ENCODE results near the gene ANKLE1. TPM values are rescaled to one million over a fixed set of nuclear protein-coding genes. Genes with fewer than 3 reads are reported as not detected.
A peak's percentile ranks its signal among the peaks of the same experiment; 100 is the strongest.

The ANKLE1 gene
- total RNA-seq, 1 donor from 2014 or later: 4.9 TPM

- Mint-ChIP-seq H3K4me3 (no peak overlapping the region), H3K4me1 (peaks cover 9% of the 10 kb centered on the region), H3K9me3 (no peaks in the 10 kb centered on the region), H3K36me3 (ENCODE audit: low read depth) (no peaks in the 10 kb centered on the region), H3K27ac (ENCODE audit: unreplicated experiment) (no peak overlapping the region), H3K27me3 (ENCODE audit: low read depth) (peaks cover 20% of the 10 kb centered on the region)
- DNase-seq (ENCODE audit: low read depth, low spot score): no peak
- no peak for TF ChIP-seq CTCF (conservative IDR thresholded peaks at IDR 0.05)
Measured at GRCh38 chr19:17285415-17286135, 3.9 kb downstream of the ANKLE1 start.

DNA sequence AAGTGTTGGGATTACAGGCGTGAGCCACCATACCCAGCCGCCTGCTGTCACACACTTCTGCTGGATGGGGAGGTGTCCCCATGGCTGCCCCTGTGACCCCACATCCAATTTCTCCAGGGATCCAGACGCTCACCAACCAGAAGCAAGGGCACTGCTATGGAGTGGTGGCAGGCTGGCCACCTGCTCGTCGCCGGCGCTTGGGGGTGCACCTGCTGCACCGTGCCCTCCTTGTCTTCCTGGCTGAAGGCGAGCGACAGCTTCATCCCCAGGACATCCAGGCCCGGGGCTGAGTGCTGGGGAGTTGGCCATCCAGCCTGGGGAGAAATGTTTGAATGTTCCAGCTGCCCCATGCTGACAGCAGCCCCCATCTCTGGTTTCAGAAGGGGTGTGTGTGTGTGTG, 4.6 kb downstream of the ANKLE1 start:
- no peak for TF ChIP-seq CTCF (conservative IDR thresholded peaks at IDR 0.05)
- no peak for DNase-seq (ENCODE audit: low read depth, low spot score)
- no peaks in the 10 kb centered on the region for H3K9me3 Mint-ChIP-seq
- no peaks in the 10 kb centered on the region for H3K36me3 Mint-ChIP-seq (ENCODE audit: low read depth)
- H3K27ac Mint-ChIP-seq (ENCODE audit: unreplicated experiment): no peak overlapping the region
- no peak overlapping the region for H3K4me3 Mint-ChIP-seq
- H3K27me3 Mint-ChIP-seq (ENCODE audit: low read depth): peaks cover 16% of the 10 kb centered on the region
- H3K4me1 Mint-ChIP-seq: peaks cover 9% of the 10 kb centered on the region

- no peak for DNase-seq (ENCODE audit: low read depth, low spot score)
- H3K36me3 Mint-ChIP-seq (ENCODE audit: low read depth): no peaks in the 10 kb centered on the region
- no peak overlapping the region for H3K27ac Mint-ChIP-seq (ENCODE audit: unreplicated experiment)
- peaks cover 10% of the 10 kb centered on the region for H3K4me1 Mint-ChIP-seq
- no peak overlapping the region for H3K4me3 Mint-ChIP-seq
- peaks cover 13% of the 10 kb centered on the region for H3K27me3 Mint-ChIP-seq (ENCODE audit: low read depth)
- no peaks in the 10 kb centered on the region for H3K9me3 Mint-ChIP-seq
- TF ChIP-seq CTCF (conservative IDR thresholded peaks at IDR 0.05): no peak
Measured at GRCh38 chr19:17286752-17287151, 5.1 kb downstream of the ANKLE1 start.

DNA sequence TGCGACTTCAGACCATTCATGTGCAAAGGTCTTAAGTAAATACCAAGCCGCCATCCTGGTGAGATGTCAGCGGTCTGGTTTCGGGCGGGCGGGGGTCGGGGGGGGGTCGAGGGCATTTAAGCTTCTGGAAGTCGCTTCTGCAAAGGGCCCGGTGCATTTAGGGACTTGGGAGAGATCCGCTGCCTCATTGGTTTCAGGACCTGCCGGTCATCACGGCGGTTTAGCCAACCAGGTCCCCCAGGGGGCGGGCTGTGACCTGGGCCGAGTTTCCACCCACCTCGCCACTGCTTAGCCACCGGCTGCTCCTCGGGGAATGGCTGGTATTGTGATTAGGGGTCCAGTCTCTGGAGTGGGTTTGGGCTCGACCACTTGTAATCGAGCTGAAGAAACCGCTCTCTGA, 7.8 kb downstream of the ANKLE1 start:
- peak; percentile 78 for DNase-seq (ENCODE audit: low read depth, low spot score)
- H3K36me3 Mint-ChIP-seq (ENCODE audit: low read depth): no peaks in the 10 kb centered on the region
- H3K27ac Mint-ChIP-seq (ENCODE audit: unreplicated experiment): no peak overlapping the region
- H3K4me3 Mint-ChIP-seq: peak overlapping the region; percentile 72
- H3K4me1 Mint-ChIP-seq: peaks cover 12% of the 10 kb centered on the region
- H3K27me3 Mint-ChIP-seq (ENCODE audit: low read depth): peaks cover 6% of the 10 kb centered on the region
- no peak for TF ChIP-seq CTCF (conservative IDR thresholded peaks at IDR 0.05)
- no peaks in the 10 kb centered on the region for H3K9me3 Mint-ChIP-seq

DNA sequence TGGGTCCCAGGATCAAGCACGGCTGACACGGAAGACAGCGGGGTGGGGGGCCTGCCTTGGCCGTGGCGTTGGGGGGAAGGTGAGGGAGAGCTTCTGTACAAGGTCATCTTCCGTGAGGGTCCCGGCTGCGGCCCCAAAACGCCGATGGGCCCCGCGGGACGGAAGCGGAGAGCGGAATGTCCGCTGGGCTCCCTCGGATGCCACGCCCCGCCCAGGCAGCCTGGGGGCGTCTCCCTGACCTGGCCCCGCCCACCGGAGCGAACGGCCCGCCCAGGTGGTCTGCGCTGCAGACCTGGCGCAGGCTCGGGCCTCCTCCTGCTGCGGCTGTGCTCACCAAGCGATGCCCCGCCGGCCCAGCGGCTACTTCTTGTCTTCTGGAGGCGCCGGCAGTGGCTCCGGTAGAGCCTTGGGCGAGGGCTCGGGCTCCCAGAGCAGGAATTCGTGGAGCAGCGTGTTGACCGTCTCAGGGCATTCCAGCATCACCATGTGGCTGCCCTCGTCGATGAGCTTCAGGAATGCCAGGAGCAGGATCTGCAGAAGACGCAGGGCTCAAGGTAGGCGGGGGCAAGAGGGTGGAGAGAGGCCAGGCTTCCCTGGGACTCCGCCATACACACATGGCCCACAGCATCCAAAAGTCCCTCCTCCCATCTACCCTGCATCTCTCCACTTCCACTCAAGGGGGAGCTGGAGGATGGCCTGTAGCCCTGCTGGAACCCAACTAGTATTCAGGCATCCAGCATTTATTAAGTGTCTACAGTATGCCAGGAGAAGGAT, 10.8 kb downstream of the ANKLE1 start:
- H3K27ac Mint-ChIP-seq (ENCODE audit: unreplicated experiment): peak overlapping the region; percentile 27
- H3K9me3 Mint-ChIP-seq: no peaks in the 10 kb centered on the region
- peaks cover 4% of the 10 kb centered on the region for H3K36me3 Mint-ChIP-seq (ENCODE audit: low read depth)
- peak; percentile 76 for DNase-seq (ENCODE audit: low read depth, low spot score)
- peaks cover 12% of the 10 kb centered on the region for H3K4me1 Mint-ChIP-seq
- peak; percentile 71 for TF ChIP-seq CTCF (conservative IDR thresholded peaks at IDR 0.05)
- peaks cover 6% of the 10 kb centered on the region for H3K27me3 Mint-ChIP-seq (ENCODE audit: low read depth)
- H3K4me3 Mint-ChIP-seq: peak overlapping the region; percentile 90

All from neural crest cell (in vitro differentiated cells).